K562 (cell line): Measurements from ENCODE around the gene SLC39A3. TPM values are rescaled to one million over a fixed set of nuclear protein-coding genes. Genes with fewer than 3 reads are reported as not detected.
A peak's percentile ranks its signal among the peaks of the same experiment; 100 is the strongest.

Source experiments
- ADNP ChIP-seq: fragments of 200-800 bp; sonication (Bioruptor generic); IDR thresholded peaks from 2 replicates; pipeline ENCODE4 v1.6.1; 2016; ENCODE audit warnings: missing genetic modification characterization, missing compliant biosample characterization
- CSDE1 ChIP-seq, 2 experiments: fragments of 450-650 bp; IDR thresholded peaks; 2 replicates each; pipeline ENCODE4 v1.6.1; 2016; ENCODE audit warnings: mild to moderate bottlenecking in 1 of 2
- DLX4 ChIP-seq: fragments of 250-450 bp; sonication (Bioruptor Pico); IDR thresholded peaks from 2 replicates; pipeline ENCODE4 v1.6.1; 2021; ENCODE audit warnings: mild to moderate bottlenecking
- E2F1 ChIP-seq: sonication (generic); formaldehyde crosslinking; IDR thresholded peaks from 2 replicates; pipeline ENCODE4 v1.8.1; 2023; ENCODE audit warnings: mild to moderate bottlenecking, missing genetic modification reagents, moderate library complexity
- GTF2F1 ChIP-seq: IDR thresholded peaks from 2 replicates; pipeline ENCODE4 v1.6.1; 2011; ENCODE audit warnings: low read depth, low read length, improper control_type of control experiment
- HMGN3 ChIP-seq: IDR thresholded peaks from 2 replicates; pipeline ENCODE4 v1.6.1; 2011; ENCODE audit warnings: borderline replicate concordance, low read depth, mild to moderate bottlenecking, mixed read lengths, low read length; ENCODE audit not compliant: insufficient read length; ENCODE audit errors: extremely low read depth
- HSF4 ChIP-seq: fragments of 250-450 bp; sonication (Bioruptor Pico); IDR thresholded peaks from 2 replicates; pipeline ENCODE4 v2.1.2; 2022; ENCODE audit warnings: mild to moderate bottlenecking, moderate library complexity, borderline replicate concordance
- NFYB ChIP-seq: IDR thresholded peaks from 2 replicates; pipeline ENCODE4 v1.6.1; 2011; ENCODE audit warnings: mild to moderate bottlenecking, moderate library complexity; ENCODE audit not compliant: insufficient read length; ENCODE audit errors: extremely low read depth
- PHF8 ChIP-seq: fragments of 200-600 bp; sonication (generic); IDR thresholded peaks from 2 replicates; pipeline ENCODE4 v1.6.1; 2012; ENCODE audit warnings: mixed run types, mild to moderate bottlenecking, inconsistent platforms, low read length, moderate library complexity, borderline replicate concordance
- POLR2G ChIP-seq: fragments of 200-400 bp; formaldehyde crosslinking; IDR thresholded peaks from 2 replicates; pipeline ENCODE4 v1.6.1; 2017; ENCODE audit warnings: low read depth, mild to moderate bottlenecking, antibody characterized with exemption, low read length, moderate library complexity
- SMAD4 ChIP-seq: fragments of 250-450 bp; sonication (Bioruptor Pico); conservative IDR thresholded peaks from 2 replicates; pipeline ENCODE4 v1.8.0; 2021; ENCODE audit warnings: inconsistent platforms, mild to moderate bottlenecking, moderate library complexity
- SMARCE1 ChIP-seq: fragments of 450-650 bp; IDR thresholded peaks from 2 replicates; pipeline ENCODE4 v1.7.1; 2016; ENCODE audit warnings: mild to moderate bottlenecking
- ZBTB7A ChIP-seq: IDR thresholded peaks from 2 replicates; pipeline ENCODE4 v1.6.1; 2011; ENCODE audit warnings: low read depth, mild to moderate bottlenecking, low read length, moderate library complexity, borderline replicate concordance; ENCODE audit not compliant: control insufficient read depth
- ZNF165 ChIP-seq: fragments of 250-450 bp; sonication (Bioruptor Pico); IDR thresholded peaks from 2 replicates; pipeline ENCODE4 v1.4.0; 2020; ENCODE audit warnings: borderline replicate concordance
- ZNF212 ChIP-seq: fragments of 450-650 bp; formaldehyde crosslinking; IDR thresholded peaks from 2 replicates; pipeline ENCODE4 v1.4.0; 2020; ENCODE audit warnings: mild to moderate bottlenecking
- ZNF589 ChIP-seq: fragments of 200-800 bp; sonication (Bioruptor generic); IDR thresholded peaks from 2 replicates; pipeline ENCODE4 v1.6.1; 2016; ENCODE audit warnings: low read depth, missing genetic modification characterization, missing compliant biosample characterization
- ZNF609 ChIP-seq: sonication (generic); formaldehyde crosslinking; IDR thresholded peaks from 2 replicates; pipeline ENCODE4 v1.8.1; 2023; ENCODE audit warnings: missing genetic modification reagents, mild to moderate bottlenecking, borderline replicate concordance
- ZNF780A ChIP-seq: fragments of 250-450 bp; sonication (Bioruptor Pico); IDR thresholded peaks from 2 replicates; pipeline ENCODE4 v1.5.0; 2021; ENCODE audit warnings: mild to moderate bottlenecking
- polyA plus RNA-seq, 8 experiments: library from polyadenylated mRNA; depleted of rRNA in 4 of 8; stranded (reverse) in 5 of 8; unstranded in 3 of 8; fragments of >200 nt; fragmentation: Nextera tagmentation in 2 of 8; fragmentation: Illumina TruSeq in 1 of 8; extraction: Ambion mirVana in 2 of 8; extraction: Trizol in 1 of 8; gene quantifications; 2 replicates each; pipeline versions ENCODE4 v1.2.1 to v1.2.3, GENCODE V29; 2011 to 2014; ENCODE audit warnings: inconsistent platforms in 1 of 8, missing spikeins in 1 of 8
- total RNA-seq, 7 experiments: library from RNA; depleted of rRNA in 6 of 7; stranded (reverse); fragments of >200 nt in 6 of 7; fragmentation: Illumina TruSeq in 2 of 7; extraction: Trizol in 2 of 7; gene quantifications; 2 replicates each; pipeline versions ENCODE4 v1.2.1 to v1.2.3, GENCODE V29; 2011 to 2021; ENCODE audit warnings: low replicate concordance in 1 of 7

The SLC39A3 gene
- total and polyA plus RNA-seq, 9 of the 15 experiments (the other 6 are each of a cell fraction or from before 2014, with no cell fraction given): 2.3 to 215 (median 127) TPM

GRCh38 chr19:2702170-2703076 lies 37.4 kb downstream of the SLC39A3 start, which contains the start of gene GNG7 (continued):
- TF ChIP-seq ZNF609 (CRISPR knock-in tag) (no peak), POLR2G (peak; percentile 78), ADNP (tag) (peak; percentile 99), ZNF589 (no peak), E2F1 (CRISPR knock-in tag) (no peak), ZNF165 (CRISPR knock-in tag) (no peak), ZNF212 (no peak), HMGN3 (peak; percentile 36), GTF2F1 (no peak), CSDE1 (IDR thresholded peaks at IDR 0.05) (no peak), SMARCE1 (no peak), NFYB (no peak), SMAD4 (CRISPR knock-in tag) (no peak), PHF8 (peak; percentile 62; the same call in 1 of the 2 replicates), DLX4 (CRISPR knock-in tag) (no peak), ZNF780A (no peak), ZBTB7A (peak; percentile 65; the same call in 1 of the 2 replicates), HSF4 (CRISPR knock-in tag) (no peak)
